Measurements from ENCODE around the gene PROSER2. TPM values are rescaled to one million over a fixed set of nuclear protein-coding genes. Genes with fewer than 3 reads are reported as not detected.

Gene PROSER2
- total RNA-seq, 4 donors from 2014 or later, result 2.1 to 25.6 (median 6.5) TPM

DNA sequence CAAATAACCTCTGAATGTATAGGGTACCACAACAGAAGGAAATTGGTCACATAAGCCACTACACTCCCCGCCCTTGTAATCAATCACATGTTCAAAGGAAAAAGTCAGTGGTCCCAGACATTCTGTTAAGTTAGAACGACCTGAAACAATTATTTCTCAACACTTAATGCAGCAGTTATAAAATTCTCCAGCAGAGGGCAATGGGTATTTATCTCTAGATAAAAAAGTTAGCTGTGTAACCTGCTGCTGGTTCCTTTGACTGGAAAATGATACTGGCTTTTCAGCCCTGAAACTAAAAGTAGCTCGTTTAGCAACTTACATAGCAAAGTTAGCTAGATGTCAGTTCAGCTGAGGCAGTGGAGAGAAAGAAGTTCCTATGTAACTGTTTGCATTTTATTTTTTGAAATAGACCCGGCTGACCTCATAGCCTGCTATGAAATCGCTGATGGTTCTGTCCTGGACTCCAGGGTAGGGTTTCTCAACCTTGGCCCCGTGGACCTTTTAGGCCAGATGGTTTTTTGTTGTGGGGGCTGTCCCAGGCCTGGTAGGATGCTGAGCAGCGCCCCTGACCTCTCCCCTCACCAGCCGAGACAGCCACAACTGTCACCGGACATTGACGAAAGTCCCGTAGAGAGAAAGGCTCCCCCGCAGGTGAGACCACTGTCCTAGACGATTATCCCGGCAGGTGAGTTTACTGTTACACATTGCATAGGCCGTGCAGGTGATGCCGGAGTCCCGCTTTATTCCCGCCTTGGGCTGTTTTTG is 40.2 kb upstream of the PROSER2 start:
- H3K27me3 ChIP-seq, result no peaks in the 10 kb centered on the region
- H3K36me3 ChIP-seq, result no peaks in the 10 kb centered on the region
- intact Hi-C loops (cut with DNase I; ENCODE audit: low total_unique reads), result no loop called here
- TF ChIP-seq, protein P1, sequence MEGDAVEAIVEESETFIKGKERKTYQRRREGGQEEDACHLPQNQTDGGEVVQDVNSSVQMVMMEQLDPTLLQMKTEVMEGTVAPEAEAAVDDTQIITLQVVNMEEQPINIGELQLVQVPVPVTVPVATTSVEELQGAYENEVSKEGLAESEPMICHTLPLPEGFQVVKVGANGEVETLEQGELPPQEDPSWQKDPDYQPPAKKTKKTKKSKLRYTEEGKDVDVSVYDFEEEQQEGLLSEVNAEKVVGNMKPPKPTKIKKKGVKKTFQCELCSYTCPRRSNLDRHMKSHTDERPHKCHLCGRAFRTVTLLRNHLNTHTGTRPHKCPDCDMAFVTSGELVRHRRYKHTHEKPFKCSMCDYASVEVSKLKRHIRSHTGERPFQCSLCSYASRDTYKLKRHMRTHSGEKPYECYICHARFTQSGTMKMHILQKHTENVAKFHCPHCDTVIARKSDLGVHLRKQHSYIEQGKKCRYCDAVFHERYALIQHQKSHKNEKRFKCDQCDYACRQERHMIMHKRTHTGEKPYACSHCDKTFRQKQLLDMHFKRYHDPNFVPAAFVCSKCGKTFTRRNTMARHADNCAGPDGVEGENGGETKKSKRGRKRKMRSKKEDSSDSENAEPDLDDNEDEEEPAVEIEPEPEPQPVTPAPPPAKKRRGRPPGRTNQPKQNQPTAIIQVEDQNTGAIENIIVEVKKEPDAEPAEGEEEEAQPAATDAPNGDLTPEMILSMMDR (IDR thresholded peaks at IDR 0.05), result peak; percentile 49 to 62 (median 56)
- no peak for TF ChIP-seq POLR2A (IDR thresholded peaks at IDR 0.05)
- DNase-seq, result no peak
- H3K4me1 ChIP-seq, result no peaks in the 10 kb centered on the region
- H3K4me3 ChIP-seq, result no peak overlapping the region
- H3K27ac ChIP-seq, result no peak overlapping the region
- H3K9me3 ChIP-seq, result no peaks in the 10 kb centered on the region

GRCh38 chr10:11783558-11783865 is 39.6 kb upstream of the PROSER2 start:
- Histone ChIP-seq H3K4me1 (no peaks in the 10 kb centered on the region), H3K27ac (no peak overlapping the region), H3K4me3 (no peak overlapping the region), H3K9me3 (no peaks in the 10 kb centered on the region), H3K36me3 (no peaks in the 10 kb centered on the region), H3K27me3 (no peaks in the 10 kb centered on the region)
- TF ChIP-seq POLR2A (IDR thresholded peaks at IDR 0.05), result no peak
- TF ChIP-seq, protein P1 (IDR thresholded peaks at IDR 0.05), result no peak
- intact Hi-C loops (cut with DNase I; ENCODE audit: low total_unique reads), result no loop called here
- DNase-seq, result no peak

GRCh38 chr10:11787374-11787773 is 35.8 kb upstream of the PROSER2 start:
- no peak for DNase-seq
- intact Hi-C loops (cut with DNase I; ENCODE audit: low total_unique reads), result no loop called here
- H3K9me3 ChIP-seq, result no peaks in the 10 kb centered on the region
- no peak overlapping the region for H3K27ac ChIP-seq
- no peak overlapping the region for H3K4me3 ChIP-seq
- H3K27me3 ChIP-seq, result no peaks in the 10 kb centered on the region
- TF ChIP-seq, protein P1 (IDR thresholded peaks at IDR 0.05), result no peak
- TF ChIP-seq POLR2A (IDR thresholded peaks at IDR 0.05), result no peak
- H3K36me3 ChIP-seq, result no peaks in the 10 kb centered on the region
- no peaks in the 10 kb centered on the region for H3K4me1 ChIP-seq

GRCh38 chr10:11787846-11788245 is 35.3 kb upstream of the PROSER2 start:
- no peaks in the 10 kb centered on the region for H3K27me3 ChIP-seq
- DNase-seq, result no peak
- H3K4me3 ChIP-seq, result no peak overlapping the region
- H3K27ac ChIP-seq, result no peak overlapping the region
- H3K36me3 ChIP-seq, result no peaks in the 10 kb centered on the region
- TF ChIP-seq, protein P1 (IDR thresholded peaks at IDR 0.05), result no peak
- TF ChIP-seq POLR2A (IDR thresholded peaks at IDR 0.05), result no peak
- H3K9me3 ChIP-seq, result no peaks in the 10 kb centered on the region
- no peaks in the 10 kb centered on the region for H3K4me1 ChIP-seq
- intact Hi-C loops (cut with DNase I; ENCODE audit: low total_unique reads), result no loop called here

GRCh38 chr10:11789306-11789705 is 33.9 kb upstream of the PROSER2 start:
- TF ChIP-seq, protein P1 (IDR thresholded peaks at IDR 0.05), result no peak
- TF ChIP-seq POLR2A (IDR thresholded peaks at IDR 0.05), result no peak
- intact Hi-C loops (cut with DNase I; ENCODE audit: low total_unique reads), result no loop called here
- H3K9me3 ChIP-seq, result no peaks in the 10 kb centered on the region
- no peak overlapping the region for H3K4me3 ChIP-seq
- H3K36me3 ChIP-seq, result no peaks in the 10 kb centered on the region
- H3K4me1 ChIP-seq, result no peaks in the 10 kb centered on the region
- H3K27me3 ChIP-seq, result no peaks in the 10 kb centered on the region
- H3K27ac ChIP-seq, result no peak overlapping the region
- DNase-seq, result no peak

Measured in uterus (tissue), 4 donors.